Small intestine (tissue), 7 donors: Measurements from ENCODE around the gene S100A2. TPM values are rescaled to one million over a fixed set of nuclear protein-coding genes. Genes with fewer than 3 reads are reported as not detected.
"Not testable (repeated sequence)": the region's sequence is repeated elsewhere in the genome, so short reads cannot be mapped to it uniquely, and the experiment has no call there.

Experiments
- DNase-seq, 2 donors: peaks; one replicate each; pipeline versions ENCODE4 v3.0.0 to v3.0.0-alpha.2; 2013
- FAIRE-seq: peaks from 2 replicates; lab custom pipeline; 2012; peaks lifted over from hg19 to GRCh38; lab: Jason Lieb, UNC
- H3K27ac ChIP-seq, 3 donors: one replicate each; pipeline ENCODE4 v1.5.1; 2013; ENCODE audit warnings: low read length in 2 of 3, mild to moderate bottlenecking in 2 of 3, control low read depth in 1 of 3, inconsistent platforms in 1 of 3, low read depth in 1 of 3, moderate library complexity in 1 of 3
- H3K27me3 ChIP-seq, 3 donors: one replicate each; pipeline ENCODE4 v1.6.1; 2013; ENCODE audit warnings: low read length in 3 of 3, inconsistent platforms in 1 of 3; ENCODE audit not compliant: control insufficient read depth in 3 of 3, insufficient read depth in 3 of 3
- H3K36me3 ChIP-seq, 3 donors: one replicate each; pipeline ENCODE4 v1.6.1; 2013; ENCODE audit warnings: low read length in 3 of 3, inconsistent platforms in 1 of 3, low read depth in 1 of 3, mild to moderate bottlenecking in 1 of 3, moderate library complexity in 1 of 3; ENCODE audit not compliant: control insufficient read depth in 3 of 3, insufficient read depth in 2 of 3
- H3K4me1 ChIP-seq, 3 donors: one replicate each; pipeline ENCODE4 v1.6.1; 2013; ENCODE audit warnings: low read length in 2 of 3, inconsistent platforms in 1 of 3, low read depth in 1 of 3, mild to moderate bottlenecking in 1 of 3, moderate library complexity in 1 of 3; ENCODE audit not compliant: control insufficient read depth in 3 of 3, insufficient read depth in 2 of 3
- H3K4me3 ChIP-seq, 3 donors: one replicate each; pipeline ENCODE4 v1.5.1; 2013; ENCODE audit warnings: low read length in 3 of 3, control low read depth in 1 of 3, inconsistent platforms in 1 of 3, low read depth in 1 of 3, mild to moderate bottlenecking in 1 of 3, moderate library complexity in 1 of 3
- H3K9me3 ChIP-seq, 2 donors: one replicate each; pipeline ENCODE4 v1.6.1; 2013; ENCODE audit warnings: low read depth in 1 of 2, low read length in 1 of 2; ENCODE audit not compliant: control insufficient read depth in 2 of 2, insufficient read depth in 1 of 2
- WGBS, 3 donors: extraction: QIAGEN DNeasy Blood & Tissue Kit; methylation state at CpG; one replicate each; pipeline ENCODE4 v1.1.7; 2013; 5-methylcytosine and 5-hydroxymethylcytosine counted together
- polyA plus RNA-seq, 4 donors: library from polyadenylated mRNA; stranded (reverse) in 3 of 4; unstranded in 1 of 4; fragments of 200-250 nt in 3 of 4; fragments of 120-200 nt in 1 of 4; gene quantifications; one replicate each; pipeline versions ENCODE4 v1.2.1 to v1.2.3, GENCODE V29; 2013
- donor health status: healthy with polysubstance abuse.
- donor health status: control.
- donor health status: control.
- donor health status: Bipolar disorder and iron deficiency.
- donor health status: healthy.

The S100A2 gene
- polyA plus RNA-seq, 4 donors: 0.43 to 9.8 (median 4.5) TPM

DNA sequence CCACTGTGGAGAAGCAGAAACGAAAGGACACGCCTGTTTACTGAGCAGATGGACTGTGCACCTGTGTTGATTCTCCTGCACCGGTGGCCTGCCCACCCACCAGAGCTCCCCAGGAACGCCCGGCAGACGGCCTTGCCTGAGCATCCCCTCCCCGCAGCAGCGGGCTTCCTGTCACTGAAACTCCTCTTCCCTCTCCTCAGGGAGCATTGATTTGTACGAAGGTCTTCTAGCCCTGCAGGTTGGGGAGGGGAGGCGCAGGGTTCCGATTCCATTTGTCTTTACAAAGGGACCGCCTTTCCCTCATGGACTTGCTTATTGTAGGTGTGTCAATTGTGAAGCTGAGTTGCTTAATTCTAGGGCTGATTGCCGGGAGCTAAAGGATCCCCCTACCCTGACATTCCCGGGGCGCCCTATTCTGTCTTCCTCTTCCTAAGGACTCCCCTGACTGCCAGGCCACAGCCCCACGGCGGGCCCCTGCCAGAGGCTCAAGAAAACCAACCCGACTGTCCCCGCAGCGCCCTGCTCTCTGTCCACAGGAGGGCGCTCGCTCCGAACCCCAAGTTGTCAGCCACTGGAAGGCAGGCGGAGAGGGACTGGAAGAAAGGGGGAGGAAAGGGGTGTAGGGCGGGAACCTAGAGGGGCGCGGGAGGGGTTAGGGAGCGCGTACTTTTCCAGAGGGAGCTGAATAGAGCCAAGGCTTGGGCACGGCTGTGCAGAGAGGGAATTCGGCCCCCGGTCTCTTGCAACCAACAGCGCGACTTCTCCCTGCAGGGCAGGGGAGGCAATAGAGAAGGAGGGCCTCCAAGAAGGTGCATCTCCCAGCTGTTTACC, 32.7 kb downstream of the S100A2 start:
- 4 to 18% (median 10%) methylated on average over 34 of the region's 34 CpGs for WGBS, 3 donors
- H3K9me3 ChIP-seq: no peaks in the 10 kb centered on the region
- peak overlapping the region; percentile 96 to 98 (median 98) for H3K27ac ChIP-seq
- peaks cover 0 to 7% (median 0%) of the 10 kb centered on the region in 3 donors for H3K36me3 ChIP-seq
- DNase-seq: peak; percentile 94 to 96
- peaks cover 0 to 43% (median 11%) of the 10 kb centered on the region in 3 donors for H3K4me1 ChIP-seq
- H3K4me3 ChIP-seq: peak overlapping the region in 2 of 3 donors; percentile 37 to 64
- no peaks in the 10 kb centered on the region for H3K27me3 ChIP-seq
- no peak for FAIRE-seq

DNA sequence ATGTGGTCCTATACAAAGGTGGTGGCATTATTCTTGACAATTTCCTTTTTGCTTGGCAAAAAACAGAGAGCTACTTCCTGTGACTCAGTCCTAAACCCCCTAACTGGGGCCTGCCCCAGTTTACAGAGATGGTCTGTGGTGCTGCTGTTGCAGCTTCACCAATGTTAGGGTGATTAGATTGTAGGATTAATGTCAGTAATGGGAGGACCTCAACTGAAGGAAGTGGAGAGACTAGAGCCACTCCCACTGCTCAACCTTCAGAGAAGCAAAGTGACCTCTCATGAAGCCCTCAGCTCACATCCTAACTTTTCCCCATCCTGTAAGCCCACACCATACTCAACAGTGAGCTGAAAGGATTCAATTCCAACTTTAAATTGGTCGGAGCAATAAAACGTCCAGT, 33.5 kb downstream of the S100A2 start:
- Histone ChIP-seq H3K27ac (peak overlapping the region; percentile 96 to 98 (median 98)), H3K4me1 (peaks cover 0 to 41% (median 11%) of the 10 kb centered on the region in 3 donors), H3K4me3 (peak overlapping the region in 1 of 3 donors; percentile 37), H3K9me3 (no peaks in the 10 kb centered on the region), H3K27me3 (no peaks in the 10 kb centered on the region), H3K36me3 (peaks cover 0 to 7% (median 0%) of the 10 kb centered on the region in 3 donors)
- 14 to 46% (median 19%) methylated on average over 2 of the region's 2 CpGs for WGBS, 3 donors
- FAIRE-seq: no peak
- DNase-seq: peak; percentile 65 to 76

DNA sequence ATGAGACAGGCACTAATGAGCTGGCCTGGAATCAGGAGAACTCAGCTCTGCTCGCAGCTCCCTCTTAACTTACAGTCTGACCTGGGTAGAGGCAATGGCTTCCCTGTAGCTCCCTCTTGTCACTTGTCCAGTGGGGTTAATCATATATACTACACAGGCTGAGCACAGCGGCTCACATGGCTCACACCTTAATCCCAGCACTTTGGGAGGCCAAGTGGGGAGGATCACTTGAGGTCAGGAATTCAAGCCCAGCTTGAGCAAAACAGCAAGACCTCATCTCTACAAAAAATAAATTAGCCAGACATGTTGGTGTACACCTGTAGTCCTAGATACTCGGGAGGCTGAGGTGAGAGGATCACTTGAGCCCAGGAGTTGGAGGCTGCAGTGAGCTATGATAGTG, 34.0 kb downstream of the S100A2 start:
- Histone ChIP-seq H3K36me3 (peaks cover 0 to 7% (median 0%) of the 10 kb centered on the region in 3 donors), H3K4me1 (peaks cover 0 to 37% (median 11%) of the 10 kb centered on the region in 3 donors), H3K4me3 (no peak overlapping the region), H3K9me3 (no peaks in the 10 kb centered on the region), H3K27ac (peak overlapping the region; percentile 96 to 98 (median 98)), H3K27me3 (no peaks in the 10 kb centered on the region)
- no peak for DNase-seq
- FAIRE-seq: no peak
- WGBS, 3 donors: 83 to 92% (median 91%) methylated on average over 3 of the region's 3 CpGs

DNA sequence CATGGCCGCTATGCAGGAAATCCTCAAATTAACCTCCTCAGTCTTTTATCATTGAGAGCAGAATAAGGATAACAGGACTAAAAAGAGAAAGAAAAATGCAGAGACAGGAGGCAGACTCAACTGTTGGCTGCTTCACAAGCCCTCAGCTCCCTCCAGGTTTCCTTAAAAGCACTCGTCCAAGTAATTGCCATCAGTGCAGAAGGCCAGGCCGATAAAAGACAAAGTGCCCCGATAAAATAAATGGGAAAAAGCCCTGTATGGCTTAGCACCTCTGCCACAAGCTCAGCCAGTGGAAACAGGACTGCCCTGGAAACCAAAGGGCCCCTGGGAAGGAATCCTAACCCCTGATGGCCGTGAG, 38.0 kb downstream of the S100A2 start:
- Histone ChIP-seq H3K4me1 (peaks cover 0 to 19% (median 3%) of the 10 kb centered on the region in 3 donors), H3K27ac (no peak overlapping the region), H3K27me3 (no peaks in the 10 kb centered on the region), H3K9me3 (no peaks in the 10 kb centered on the region), H3K36me3 (no peaks in the 10 kb centered on the region), H3K4me3 (no peak overlapping the region)
- no peak for FAIRE-seq
- WGBS, 3 donors: 91 to 95% (median 94%) methylated on average over 5 of the region's 5 CpGs
- no peak for DNase-seq

DNA sequence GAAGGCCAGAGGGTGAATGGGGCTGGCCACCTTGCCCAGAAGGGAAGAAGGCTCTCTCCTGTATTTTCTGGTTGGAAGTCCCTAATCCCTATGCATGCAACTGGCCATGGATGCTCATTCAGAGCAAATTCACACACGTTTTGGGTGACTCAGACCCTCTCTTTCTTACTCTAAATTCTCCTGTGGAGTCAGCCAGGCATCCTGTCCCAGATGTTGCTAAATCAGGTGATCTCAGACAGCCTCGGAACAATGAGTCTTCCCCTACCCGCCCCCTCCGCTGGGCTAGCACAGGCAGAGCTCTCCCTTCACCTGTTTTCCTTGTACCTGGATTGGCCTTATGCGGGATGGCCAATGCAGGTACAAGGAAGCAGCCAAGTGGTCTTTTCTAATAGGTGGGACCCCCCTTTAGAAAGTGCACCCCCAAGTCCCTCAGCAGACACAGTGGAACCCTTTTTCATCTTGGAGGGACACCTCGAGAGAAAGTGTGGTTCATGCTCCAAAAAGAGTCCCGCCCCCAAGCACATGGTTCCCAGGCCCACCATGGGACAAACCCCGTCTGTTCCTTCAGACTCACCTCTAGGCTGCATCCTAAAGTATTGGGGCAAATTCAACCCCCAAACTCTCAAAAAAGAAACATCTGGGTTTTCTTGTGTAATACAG, 38.5 kb downstream of the S100A2 start:
- Histone ChIP-seq H3K9me3 (no peaks in the 10 kb centered on the region), H3K4me3 (no peak overlapping the region), H3K36me3 (no peaks in the 10 kb centered on the region), H3K27me3 (no peaks in the 10 kb centered on the region), H3K27ac (no peak overlapping the region), H3K4me1 (peaks cover 0 to 15% (median 3%) of the 10 kb centered on the region in 3 donors)
- FAIRE-seq (no peak), DNase-seq (no peak)
- WGBS, 3 donors: 89 to 90% (median 90%) methylated on average over 8 of the region's 8 CpGs

DNA sequence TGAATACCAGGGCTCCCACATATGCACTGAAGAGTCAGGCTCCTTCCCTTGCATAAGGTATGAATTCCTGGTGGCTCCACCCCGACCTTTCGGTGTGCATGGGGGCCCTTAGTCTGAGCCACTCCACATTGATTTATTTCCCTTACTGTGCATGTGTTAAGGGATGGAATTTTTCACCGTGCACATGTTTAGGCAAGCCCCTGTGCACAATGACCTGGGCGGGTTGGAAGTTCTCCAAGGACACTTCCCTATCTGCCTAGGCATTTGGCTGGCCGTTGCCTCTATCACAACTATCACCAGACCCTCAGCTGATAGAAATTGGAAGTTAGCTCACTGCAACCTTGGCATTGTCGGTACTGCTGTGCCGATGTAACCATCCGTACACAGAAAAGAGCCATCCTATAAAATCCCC, 39.5 kb downstream of the S100A2 start:
- Histone ChIP-seq H3K9me3 (no peaks in the 10 kb centered on the region), H3K27me3 (no peaks in the 10 kb centered on the region), H3K27ac (no peak overlapping the region), H3K4me3 (no peak overlapping the region), H3K36me3 (no peaks in the 10 kb centered on the region), H3K4me1 (peaks cover 0 to 11% (median 0%) of the 10 kb centered on the region in 3 donors)
- no peak for FAIRE-seq
- DNase-seq: no peak
- 45 to 56% (median 50%) methylated on average over 8 of the region's 8 CpGs for WGBS, 3 donors

DNA sequence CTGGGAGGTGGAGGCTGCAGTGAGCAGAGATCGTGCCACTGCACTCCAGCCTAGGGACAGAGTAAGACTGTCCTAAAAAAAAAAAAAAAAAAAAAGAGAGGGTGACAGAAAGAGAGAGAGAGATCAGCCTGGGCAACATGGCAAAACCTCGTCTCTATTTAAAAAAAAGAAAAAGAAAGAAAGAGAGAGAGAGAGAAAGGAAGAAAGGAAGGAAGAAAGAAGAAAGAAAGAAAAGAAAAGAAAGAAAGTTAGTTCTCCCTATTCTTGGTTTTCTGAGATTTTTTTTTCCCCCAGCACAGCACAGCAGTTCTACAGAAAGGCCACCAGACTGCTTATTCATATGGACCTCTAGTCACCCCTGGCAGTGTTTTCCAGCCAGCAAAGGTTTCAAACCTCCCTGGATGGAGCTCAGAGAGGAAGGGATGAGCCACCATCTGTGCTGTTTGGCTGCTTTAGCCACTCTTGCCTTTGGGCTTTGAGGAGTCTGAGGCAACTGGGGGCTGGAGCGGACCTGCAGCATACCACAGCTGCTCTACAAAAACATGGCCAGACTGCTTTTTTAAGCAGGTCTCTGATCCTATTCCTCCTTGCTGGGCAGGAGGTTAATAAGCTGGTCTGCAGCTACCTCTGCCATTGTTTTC, 40.4 kb downstream of the S100A2 start:
- Histone ChIP-seq H3K9me3 (no peaks in the 10 kb centered on the region), H3K36me3 (no peaks in the 10 kb centered on the region), H3K4me1 (peaks cover 0 to 19% (median 5%) of the 10 kb centered on the region in 3 donors), H3K27ac (no peak overlapping the region), H3K4me3 (no peak overlapping the region), H3K27me3 (no peaks in the 10 kb centered on the region)
- DNase-seq (no peak), FAIRE-seq (no peak)
- 61 to 69% (median 61%) methylated on average over 3 of the region's 3 CpGs for WGBS, 3 donors

DNA sequence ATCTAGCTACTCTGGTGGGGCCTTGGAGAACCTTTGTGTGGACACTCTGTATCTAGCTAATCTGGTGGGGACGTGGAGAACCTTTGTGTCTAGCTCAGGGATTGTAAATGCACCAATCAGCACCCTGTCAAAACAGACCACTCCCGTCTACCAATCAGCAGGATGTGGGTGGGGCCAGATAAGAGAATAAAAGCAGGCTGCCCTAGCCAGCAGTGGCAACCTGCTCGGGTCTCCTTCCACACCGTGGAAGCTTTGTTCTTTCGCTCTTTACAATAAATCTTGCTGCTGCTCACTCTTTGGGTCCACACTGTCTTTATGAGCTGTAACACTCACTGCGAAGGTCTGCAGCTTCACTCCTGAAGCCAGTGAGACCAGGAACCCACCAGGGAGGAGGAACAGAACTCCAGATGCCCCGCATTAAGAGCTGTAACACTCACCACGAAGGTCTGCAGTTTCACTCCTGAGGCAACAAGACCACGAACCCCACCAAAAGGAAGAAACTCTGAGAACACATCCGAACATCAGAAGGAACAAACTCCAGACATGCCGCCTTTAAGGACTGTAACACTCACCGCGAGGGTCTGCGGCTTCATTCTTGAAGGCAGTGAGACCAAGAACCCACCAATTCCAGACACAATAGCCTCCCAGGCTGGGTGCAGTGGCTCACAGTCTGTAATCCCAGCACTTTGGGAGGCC, 43.1 kb downstream of the S100A2 start:
- not testable (repeated sequence) for H3K27ac ChIP-seq, H3K4me3 ChIP-seq, FAIRE-seq, DNase-seq, H3K36me3 ChIP-seq, H3K9me3 ChIP-seq, H3K27me3 ChIP-seq
- H3K4me1 ChIP-seq: peaks cover 0 to 19% (median 5%) of the 10 kb centered on the region in 3 donors
- WGBS, 3 donors: 77% methylated on average over 13 to 14 of the region's 14 CpGs
